ENCODE measurements around the gene WNT5A.

The WNT5A gene

DNA sequence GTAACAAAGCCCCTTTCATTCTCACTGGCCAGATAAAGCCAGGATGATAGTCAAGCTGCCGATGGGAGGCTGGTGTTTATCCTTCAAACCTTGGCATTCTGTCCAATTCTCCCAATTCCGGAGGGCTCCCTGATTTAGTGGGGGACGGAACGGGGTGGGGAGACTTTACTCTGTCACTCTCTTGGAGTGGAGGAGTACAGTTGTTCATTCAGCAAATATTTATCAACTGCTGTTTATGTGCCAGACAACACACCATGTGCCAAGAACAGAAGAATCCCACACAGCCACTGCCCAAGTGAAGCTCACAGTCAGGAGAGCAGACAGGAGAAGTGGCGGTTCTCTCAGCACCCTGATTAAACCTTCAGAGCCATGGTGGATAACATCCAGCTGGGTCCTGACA, 63.3 kb downstream of the WNT5A start:
- H3K4me1 ChIP-seq (ENCODE audit: control insufficient read depth, insufficient read depth, low read length, poor library complexity, severe bottlenecking): no peaks in the 10 kb centered on the region
- H3K4me3 ChIP-seq (ENCODE audit: extremely low read depth, insufficient read depth, low read length, poor library complexity, severe bottlenecking): no peak overlapping the region
- peaks cover 5% of the 10 kb centered on the region for H3K9me3 ChIP-seq (ENCODE audit: control insufficient read depth, low read length)
- H3K27ac ChIP-seq (ENCODE audit: low read depth, low read length, severe bottlenecking): no peak overlapping the region
- WGBS, 2 experiments (ENCODE audit: insufficient coverage in 2 of 2): 88% methylated on average over 1 of the region's 5 CpGs; no CpG with 5 or more reads in 1 of the 2 experiments
- no peaks in the 10 kb centered on the region for H3K36me3 ChIP-seq (ENCODE audit: control insufficient read depth, insufficient read depth, low read length)

DNA sequence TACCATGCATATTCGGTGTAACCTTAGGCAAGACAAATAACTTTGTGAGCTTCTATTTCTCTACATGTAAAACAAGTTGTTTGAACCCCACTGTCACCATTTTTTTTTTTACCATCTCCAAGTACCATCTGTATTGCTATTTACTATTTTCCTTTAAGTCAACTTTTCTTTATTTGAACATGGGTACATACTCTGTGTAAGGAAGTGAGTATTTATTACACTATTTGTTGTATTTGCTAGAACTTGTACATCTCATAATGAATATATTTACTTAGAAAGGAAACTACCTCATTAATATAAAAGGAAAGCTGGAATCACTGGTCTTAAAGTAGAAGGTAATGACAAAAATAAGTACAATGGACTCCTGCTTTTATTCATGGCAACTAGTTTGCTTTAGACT, 69.9 kb downstream of the WNT5A start:
- H3K27ac ChIP-seq (ENCODE audit: low read depth, low read length, severe bottlenecking): no peak overlapping the region
- 86 to 100% methylated on average over 1 of the region's 1 CpG for WGBS, 2 experiments (ENCODE audit: insufficient coverage in 2 of 2)

DNA sequence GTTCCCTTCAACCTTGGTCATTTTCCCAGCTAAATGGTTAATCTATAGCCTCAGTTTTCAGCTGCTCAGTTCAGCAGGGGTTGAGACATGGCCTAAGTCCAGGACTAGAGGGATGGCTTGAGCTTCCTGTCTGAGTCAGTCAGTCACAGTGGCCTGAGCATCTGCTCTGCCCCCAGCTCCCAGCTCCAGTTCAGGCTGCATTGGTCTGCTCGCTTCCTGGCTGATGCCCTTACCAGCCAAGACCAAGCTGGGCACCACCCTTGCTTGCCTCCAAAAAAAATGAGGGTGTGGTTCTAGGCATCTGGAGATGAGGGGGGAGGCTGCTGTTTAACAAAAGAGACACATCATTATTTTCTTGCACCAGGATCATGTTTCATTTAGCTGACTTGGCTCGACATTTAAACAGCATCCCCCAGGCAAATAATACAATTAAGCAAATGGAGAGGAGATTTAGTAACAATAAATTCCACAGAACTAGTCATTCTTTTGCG, 70.7 kb downstream of the WNT5A start:
- H3K27ac ChIP-seq (ENCODE audit: low read depth, low read length, severe bottlenecking): no peak overlapping the region
- peaks cover 5% of the 10 kb centered on the region for H3K4me1 ChIP-seq (ENCODE audit: control insufficient read depth, insufficient read depth, low read length, poor library complexity, severe bottlenecking)
- peaks cover 5% of the 10 kb centered on the region for H3K9me3 ChIP-seq (ENCODE audit: control insufficient read depth, low read length)
- no peaks in the 10 kb centered on the region for H3K36me3 ChIP-seq (ENCODE audit: control insufficient read depth, insufficient read depth, low read length)
- H3K4me3 ChIP-seq (ENCODE audit: extremely low read depth, insufficient read depth, low read length, poor library complexity, severe bottlenecking): no peak overlapping the region
- 83% methylated on average over 2 of the region's 3 CpGs; no CpG with 5 or more reads in 1 of the 2 experiments for whole genome bisulfite sequencing, 2 experiments (ENCODE audit: insufficient coverage in 2 of 2)

More for the DNA sequence above, 69.9 kb downstream of the WNT5A start:
- no peaks in the 10 kb centered on the region for H3K36me3 ChIP-seq (ENCODE audit: control insufficient read depth, insufficient read depth, low read length)
- peaks cover 5% of the 10 kb centered on the region for H3K4me1 ChIP-seq (ENCODE audit: control insufficient read depth, insufficient read depth, low read length, poor library complexity, severe bottlenecking)
- H3K9me3 ChIP-seq (ENCODE audit: control insufficient read depth, low read length): peaks cover 5% of the 10 kb centered on the region
- H3K4me3 ChIP-seq (ENCODE audit: extremely low read depth, insufficient read depth, low read length, poor library complexity, severe bottlenecking): no peak overlapping the region
